SK-N-SH (cell line): ENCODE measurements around the gene KNDC1. TPM values are rescaled to one million over a fixed set of nuclear protein-coding genes. Genes with fewer than 3 reads are reported as not detected.

Experiments used
- polyA plus RNA-seq, 3 experiments: library from polyadenylated mRNA; depleted of rRNA; stranded (reverse); fragments of >200 nt; gene quantifications; 2 replicates each; pipeline ENCODE4 v1.2.3, GENCODE V29; 2012

KNDC1 gene
- polyA plus RNA-seq, 1 of the 3 experiments (the other 2 are of a cell fraction): 1.4 TPM

Other genes starting within 250 kb of the KNDC1 start
- 3.9 and 4.9 TPM in 2 replicates for gene CFAP46, start 217.6 kb upstream of the KNDC1 start, polyA plus RNA-seq (2012; rRNA removed)
- gene ADGRA1, start 72.3 kb upstream of the KNDC1 start, polyA plus RNA-seq (2012; rRNA removed): not detected in 2 replicates
- gene UTF1, start 70.0 kb downstream of the KNDC1 start, polyA plus RNA-seq (2012; rRNA removed): not detected in 2 replicates
- gene VENTX, start 77.6 kb downstream of the KNDC1 start, polyA plus RNA-seq (2012; rRNA removed): not detected in 2 replicates
- gene ADAM8, start 116.6 kb downstream of the KNDC1 start, polyA plus RNA-seq (2012; rRNA removed): 1.6 and 1.7 TPM in 2 replicates
- gene TUBGCP2, start 148.7 kb downstream of the KNDC1 start, polyA plus RNA-seq (2012; rRNA removed): 47.4 and 49.1 TPM in 2 replicates
- 43.5 and 62.3 TPM in 2 replicates for gene ZNF511, start 148.7 kb downstream of the KNDC1 start, polyA plus RNA-seq (2012; rRNA removed)
- gene CALY, start 176.7 kb downstream of the KNDC1 start, polyA plus RNA-seq (2012; rRNA removed): 3.3 TPM in 2 replicates
- 1.9 and 2.3 TPM in 2 replicates for gene PRAP1, start 187.2 kb downstream of the KNDC1 start, polyA plus RNA-seq (2012; rRNA removed)
- gene FUOM, start 197.8 kb downstream of the KNDC1 start, polyA plus RNA-seq (2012; rRNA removed): 25.3 and 32.5 TPM in 2 replicates
- 72.1 and 97.8 TPM in 2 replicates for gene ECHS1, start 213.1 kb downstream of the KNDC1 start, polyA plus RNA-seq (2012; rRNA removed)
- gene PAOX, start 219.0 kb downstream of the KNDC1 start, polyA plus RNA-seq (2012; rRNA removed): 6.2 and 6.6 TPM in 2 replicates
- 86.4 and 90.7 TPM in 2 replicates for gene MTG1, start 233.9 kb downstream of the KNDC1 start, polyA plus RNA-seq (2012; rRNA removed)